ENCODE measurements around the gene MBOAT1.
A peak's percentile ranks its signal among the peaks of the same experiment; 100 is the strongest.

The MBOAT1 gene

GRCh38 chr6:20099156-20099555 lies 113.1 kb downstream of the MBOAT1 start:
- DNase-seq (ENCODE audit: low spot score) = no peak

GRCh38 chr6:20098267-20098876 lies 113.9 kb downstream of the MBOAT1 start:
- DNase-seq (ENCODE audit: low spot score) = no peak

- no peak for DNase-seq (ENCODE audit: low spot score)
Observed at GRCh38 chr6:20096536-20096935, 115.7 kb downstream of the MBOAT1 start.

- no peak for DNase-seq (ENCODE audit: low spot score)
Observed at GRCh38 chr6:20095436-20095835, 116.8 kb downstream of the MBOAT1 start.

- DNase-seq (ENCODE audit: low spot score) = peak; percentile 38
Observed at GRCh38 chr6:20092071-20092566, 120.2 kb downstream of the MBOAT1 start.

- no peak for DNase-seq (ENCODE audit: low spot score)
Observed at GRCh38 chr6:20086992-20087391, 125.3 kb downstream of the MBOAT1 start.

GRCh38 chr6:20085817-20086216 lies 126.5 kb downstream of the MBOAT1 start:
- DNase-seq (ENCODE audit: low spot score) = no peak

GRCh38 chr6:20084411-20084810 lies 127.9 kb downstream of the MBOAT1 start:
- no peak for DNase-seq (ENCODE audit: low spot score)

- DNase-seq (ENCODE audit: low spot score) = no peak
Observed at GRCh38 chr6:20071998-20072397, 140.3 kb downstream of the MBOAT1 start.

- no peak for DNase-seq (ENCODE audit: low spot score)
Observed at GRCh38 chr6:20070047-20070446, 142.2 kb downstream of the MBOAT1 start.

- no peak for DNase-seq (ENCODE audit: low spot score)
Observed at GRCh38 chr6:20069021-20069522, 143.2 kb downstream of the MBOAT1 start.

GRCh38 chr6:20068421-20068988 lies 143.8 kb downstream of the MBOAT1 start:
- no peak for DNase-seq (ENCODE audit: low spot score)

- no peak for DNase-seq (ENCODE audit: low spot score)
Observed at GRCh38 chr6:20061952-20062351, 150.3 kb downstream of the MBOAT1 start.

- DNase-seq (ENCODE audit: low spot score) = no peak
Observed at GRCh38 chr6:20060252-20060651, 152.0 kb downstream of the MBOAT1 start.

- DNase-seq (ENCODE audit: low spot score) = no peak
Observed at GRCh38 chr6:20058912-20059311, 153.4 kb downstream of the MBOAT1 start.

- DNase-seq (ENCODE audit: low spot score) = no peak
Observed at GRCh38 chr6:20058121-20058905, 154.0 kb downstream of the MBOAT1 start.

GRCh38 chr6:20056350-20056992 lies 155.8 kb downstream of the MBOAT1 start:
- DNase-seq (ENCODE audit: low spot score) = peak; percentile 55

GRCh38 chr6:20055916-20056315 lies 156.4 kb downstream of the MBOAT1 start:
- DNase-seq (ENCODE audit: low spot score) = no peak
